Stimulated activated naive B cell treated with anti-CD40 and anti-IgM and Interleukin-4, amounts not matched to agents 10 μg/mL and 1 μg/mL and 100 μg/mL, for 72 hours (primary cell): ENCODE results near the gene CELF6.
"Not testable (repeated sequence)": the region's sequence is repeated elsewhere in the genome, so short reads cannot be mapped to it uniquely, and the experiment has no call there.

Source experiments
- ATAC-seq, 2 donors: fragments of 150-1000 bp; cut with Tn5 transposase; replicated peaks; 2 replicates each; pipeline ENCODE4 v1.10.0; 2021; ENCODE audit warnings: moderate library complexity in 1 of 2
- DNase-seq: peaks from one replicate; pipeline ENCODE4 v3.0.0; 2021
- H3K27ac Mint-ChIP-seq: one replicate; pipeline ENCODE4 v1.8.0; 2022; ENCODE audit warnings: mild to moderate bottlenecking, mixed read lengths
- H3K27me3 Mint-ChIP-seq, 2 donors: one replicate each; pipeline ENCODE4 v1.8.0; 2022; ENCODE audit warnings: mixed read lengths in 2 of 2
- H3K36me3 Mint-ChIP-seq, 2 donors: one replicate each; pipeline ENCODE4 v1.8.0; 2022; ENCODE audit warnings: mixed read lengths in 2 of 2, mild to moderate bottlenecking in 1 of 2
- H3K4me1 Mint-ChIP-seq, 2 donors: one replicate each; pipeline ENCODE4 v1.8.0; 2022; ENCODE audit warnings: mixed read lengths in 2 of 2, mild to moderate bottlenecking in 1 of 2
- H3K4me3 Mint-ChIP-seq, 2 donors: one replicate each; pipeline ENCODE4 v1.8.0; 2022; ENCODE audit warnings: mild to moderate bottlenecking in 2 of 2, mixed read lengths in 2 of 2, moderate library complexity in 1 of 2
- H3K9me3 Mint-ChIP-seq, 2 donors: one replicate each; pipeline ENCODE4 v1.8.0; 2022; ENCODE audit warnings: mixed read lengths in 2 of 2, mild to moderate bottlenecking in 1 of 2

Gene CELF6

DNA sequence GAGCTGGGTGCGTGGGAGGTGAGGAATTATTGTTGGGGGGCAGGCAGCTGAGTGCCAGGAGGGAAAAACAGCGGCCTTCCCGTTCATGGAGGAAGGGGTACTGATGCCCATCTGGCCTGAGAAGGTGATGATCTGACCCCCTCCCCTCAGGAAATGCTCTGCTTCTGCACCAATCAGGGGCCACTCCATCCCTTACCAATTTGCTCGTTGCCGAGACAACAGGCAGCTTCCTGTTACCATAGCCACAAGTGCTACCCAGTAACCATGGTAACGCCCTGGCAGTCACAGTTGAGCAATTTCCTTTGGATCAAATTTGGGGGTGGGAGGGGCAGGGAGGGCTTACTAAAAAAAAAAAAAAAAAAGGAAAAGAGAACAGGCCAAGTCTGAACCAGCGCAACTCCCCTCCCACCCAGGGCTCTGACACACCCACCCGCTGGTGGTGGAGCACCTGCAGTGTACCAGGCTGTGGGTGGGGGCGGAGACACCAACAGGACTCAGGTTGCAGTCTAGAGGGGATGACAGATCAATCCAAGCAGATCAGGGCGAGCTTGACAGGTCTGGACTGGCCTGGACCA is 13.7 kb downstream of the CELF6 start:
- DNase-seq = no peak
- no peaks in the 10 kb centered on the region for H3K27me3 Mint-ChIP-seq
- no peak overlapping the region for H3K27ac Mint-ChIP-seq
- peaks cover 6 to 7% of the 10 kb centered on the region in 2 donors for H3K4me1 Mint-ChIP-seq
- H3K4me3 Mint-ChIP-seq = no peak overlapping the region
- H3K36me3 Mint-ChIP-seq = peaks cover 0 to 6% of the 10 kb centered on the region in 2 donors
- ATAC-seq = peak; percentile 38 to 46
- H3K9me3 Mint-ChIP-seq = no peaks in the 10 kb centered on the region

DNA sequence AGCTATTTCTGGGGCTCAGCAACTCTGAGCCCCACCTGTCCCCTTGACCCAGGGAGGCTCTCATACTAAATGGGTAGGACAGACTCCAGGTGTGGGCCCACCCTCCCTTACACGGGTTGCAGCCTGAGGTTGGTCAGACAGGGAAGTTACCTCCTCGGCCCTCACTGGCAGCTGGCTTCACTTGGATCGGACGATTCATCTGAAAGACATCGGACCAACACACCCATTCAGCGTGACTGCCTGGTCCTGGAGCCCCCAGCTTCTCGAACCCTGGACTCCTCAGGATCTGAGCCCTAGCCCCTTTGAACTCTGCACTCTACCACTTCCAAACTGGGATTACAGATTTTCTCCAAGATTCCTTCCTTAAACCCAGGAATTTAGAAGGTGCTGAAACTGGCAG is 15.4 kb downstream of the CELF6 start:
- Mint-ChIP-seq H3K4me1 (peaks cover 6 to 7% of the 10 kb centered on the region in 2 donors), H3K27me3 (no peaks in the 10 kb centered on the region), H3K4me3 (no peak overlapping the region), H3K36me3 (peaks cover 0 to 6% of the 10 kb centered on the region in 2 donors), H3K27ac (no peak overlapping the region), H3K9me3 (no peaks in the 10 kb centered on the region)
- no peak for DNase-seq
- ATAC-seq = no peak

DNA sequence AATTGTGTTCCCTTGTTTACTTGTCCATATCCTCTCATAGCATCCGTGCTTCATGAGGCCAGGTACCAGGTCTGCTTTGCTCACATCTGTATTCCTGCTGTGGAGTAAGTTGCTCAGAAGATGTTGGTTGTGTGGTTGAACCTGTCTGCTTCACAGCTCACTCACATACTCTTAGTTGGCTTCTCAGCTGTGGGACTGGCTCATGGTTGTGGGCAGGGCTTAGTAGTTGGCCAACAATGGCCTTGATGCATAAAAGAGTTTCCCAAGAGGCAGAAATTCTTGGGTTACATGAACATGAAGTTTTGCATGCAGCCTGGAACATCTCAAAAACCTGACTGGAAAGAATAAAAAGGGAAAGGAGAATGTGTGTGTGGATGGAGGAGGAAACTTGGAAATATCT is 17.0 kb downstream of the CELF6 start:
- Mint-ChIP-seq H3K4me1 (peaks cover 6 to 7% of the 10 kb centered on the region in 2 donors), H3K36me3 (peaks cover 0 to 6% of the 10 kb centered on the region in 2 donors), H3K9me3 (no peaks in the 10 kb centered on the region), H3K4me3 (no peak overlapping the region), H3K27me3 (no peaks in the 10 kb centered on the region), H3K27ac (no peak overlapping the region)
- DNase-seq = no peak
- no peak for ATAC-seq

DNA sequence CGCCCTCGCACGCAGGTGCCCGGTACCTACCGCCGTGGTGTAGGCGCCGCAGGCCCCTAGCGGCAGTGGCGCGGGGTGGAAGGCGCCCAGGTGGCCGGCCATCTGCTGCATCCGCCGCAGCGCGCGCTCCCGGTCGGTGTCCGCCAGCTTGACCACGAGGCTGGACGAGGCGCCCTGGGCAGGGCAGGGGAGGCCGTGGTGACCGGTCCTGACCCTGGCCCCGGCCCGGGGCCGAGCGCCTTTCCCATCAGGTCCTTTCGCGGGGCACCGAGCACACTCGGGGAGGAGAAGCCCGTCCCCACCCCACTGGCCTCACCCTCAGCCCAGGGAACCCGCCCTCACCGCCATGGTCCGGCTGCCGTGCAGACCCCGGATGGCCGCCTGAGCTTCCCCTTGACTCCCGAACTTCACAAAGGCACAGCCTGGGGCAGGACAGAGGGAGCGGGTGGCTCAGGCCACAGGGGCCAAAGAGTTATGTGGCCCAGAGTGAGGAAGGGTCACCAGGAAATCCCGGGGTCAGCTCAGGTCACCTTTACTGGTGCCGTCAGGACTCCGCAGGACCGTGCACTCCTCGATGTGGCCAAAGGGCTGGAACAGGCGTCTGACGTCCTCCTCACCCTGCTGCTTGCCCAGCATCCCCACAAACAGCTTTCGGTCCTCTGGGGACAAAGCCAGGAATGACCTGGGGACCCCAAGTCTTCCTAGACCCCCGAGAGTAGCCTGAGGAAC is 30.2 kb downstream of the CELF6 start:
- H3K4me3 Mint-ChIP-seq = no peak overlapping the region

DNA sequence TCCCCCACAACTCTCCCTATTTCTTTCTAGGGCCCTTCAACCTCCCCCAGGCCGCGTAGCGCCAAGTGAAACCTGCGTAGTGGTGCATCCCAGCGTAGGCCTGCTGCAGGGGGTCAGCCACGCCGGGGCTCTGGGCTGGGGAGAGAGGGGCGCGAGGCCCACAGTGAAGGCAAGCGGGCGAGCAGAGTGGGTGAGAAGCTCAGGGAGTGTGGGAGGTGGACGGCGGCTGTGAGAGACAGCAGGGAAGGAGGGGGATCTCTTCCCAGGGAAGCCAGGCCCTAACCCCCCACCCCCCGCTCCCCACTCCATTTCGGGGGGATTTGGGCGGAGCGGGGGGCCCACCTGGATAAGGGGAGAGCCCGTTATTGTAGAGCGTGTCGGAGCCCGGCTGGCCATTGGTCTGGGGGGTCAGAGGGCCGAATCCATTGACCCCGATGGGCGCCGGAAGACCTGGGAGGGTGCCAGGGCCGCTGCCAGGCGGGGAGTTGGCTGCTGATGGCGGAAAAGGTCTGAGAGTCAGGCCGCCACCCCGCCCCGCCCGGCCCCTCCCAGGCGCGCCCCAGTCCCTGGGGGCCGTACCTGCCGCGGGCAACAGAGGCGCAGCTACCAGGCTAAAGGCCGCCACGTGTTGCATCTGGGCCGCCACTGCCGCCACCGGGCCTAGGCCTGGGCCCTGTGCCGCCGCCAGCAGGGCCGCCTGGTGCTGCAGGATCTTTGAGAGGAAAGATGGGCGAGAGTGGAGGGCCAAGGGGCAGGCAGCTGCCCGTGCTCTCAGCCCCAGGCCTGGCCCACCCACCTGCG is 31.0 kb downstream of the CELF6 start:
- ATAC-seq = no peak
- H3K4me1 Mint-ChIP-seq = peaks cover 0 to 3% of the 10 kb centered on the region in 2 donors
- peak overlapping the region; percentile 17 for H3K27ac Mint-ChIP-seq
- no peaks in the 10 kb centered on the region for H3K9me3 Mint-ChIP-seq
- no peak overlapping the region for H3K4me3 Mint-ChIP-seq
- no peak for DNase-seq
- no peaks in the 10 kb centered on the region for H3K36me3 Mint-ChIP-seq
- H3K27me3 Mint-ChIP-seq = no peaks in the 10 kb centered on the region

More for the DNA sequence above, 30.2 kb downstream of the CELF6 start:
- Mint-ChIP-seq H3K4me1 (peaks cover 0 to 3% of the 10 kb centered on the region in 2 donors), H3K36me3 (peaks cover 0 to 4% of the 10 kb centered on the region in 2 donors), H3K9me3 (no peaks in the 10 kb centered on the region), H3K27me3 (no peaks in the 10 kb centered on the region), H3K27ac (no peak overlapping the region)
- DNase-seq = no peak
- ATAC-seq = no peak

DNA sequence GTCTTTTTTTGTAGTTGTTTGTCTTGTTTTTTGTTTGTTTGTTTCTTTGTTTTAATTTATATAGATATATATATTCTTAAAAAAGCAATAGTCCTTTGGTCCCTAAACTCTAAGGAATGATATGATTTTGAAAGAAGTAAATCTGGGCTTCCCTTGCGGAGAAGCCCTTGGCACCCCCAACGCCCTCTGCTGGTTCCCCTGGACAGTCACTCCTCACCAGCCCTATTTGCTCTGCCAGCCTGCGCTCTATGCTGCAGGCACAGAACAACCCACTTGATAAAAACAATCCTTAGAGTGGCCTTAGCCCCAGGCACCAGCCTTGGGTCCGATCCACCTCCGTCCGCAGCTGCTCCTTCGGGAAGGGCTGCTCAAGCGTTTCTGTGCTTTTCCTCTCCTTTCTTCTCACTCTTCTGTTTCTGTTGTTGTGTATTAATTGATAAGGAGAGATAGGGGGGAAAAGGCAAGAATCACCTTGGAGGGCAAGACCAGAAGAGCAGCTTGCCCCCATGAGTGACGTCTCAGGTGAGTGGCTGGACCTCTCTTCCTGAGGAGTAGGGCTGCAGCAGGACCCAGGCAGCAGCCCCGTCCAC is 33.9 kb downstream of the CELF6 start:
- ATAC-seq (peak; percentile 63 to 76), DNase-seq (no peak)
- H3K27ac Mint-ChIP-seq = no peak overlapping the region
- H3K27me3 Mint-ChIP-seq = no peaks in the 10 kb centered on the region
- H3K9me3 Mint-ChIP-seq = no peaks in the 10 kb centered on the region
- H3K36me3 Mint-ChIP-seq = no peaks in the 10 kb centered on the region
- H3K4me1 Mint-ChIP-seq = peaks cover 0 to 3% of the 10 kb centered on the region in 2 donors
- H3K4me3 Mint-ChIP-seq = no peak overlapping the region

DNA sequence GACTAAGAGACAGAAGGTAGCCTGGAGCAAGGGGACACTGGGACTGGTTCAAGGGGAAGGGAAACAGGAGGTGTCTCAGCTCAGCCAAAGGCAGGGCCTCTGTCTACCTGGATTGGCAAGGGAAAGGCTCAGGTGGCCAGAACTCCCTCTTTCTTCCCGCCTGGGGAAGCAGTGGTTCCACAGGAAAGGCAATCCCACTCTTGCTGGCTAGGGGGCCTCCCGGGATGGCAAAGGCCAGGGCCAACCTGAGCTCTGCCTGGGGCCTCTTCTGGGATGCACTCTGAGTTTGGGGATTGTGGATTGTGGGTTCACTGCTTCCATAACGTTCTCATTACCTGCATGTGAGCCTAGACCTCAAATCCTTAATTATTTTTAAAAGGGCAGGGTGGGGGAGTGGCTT is 34.6 kb downstream of the CELF6 start:
- ATAC-seq (no peak), DNase-seq (no peak)
- H3K4me3 Mint-ChIP-seq = no peak overlapping the region
- no peaks in the 10 kb centered on the region for H3K36me3 Mint-ChIP-seq
- peaks cover 0 to 3% of the 10 kb centered on the region in 2 donors for H3K4me1 Mint-ChIP-seq
- H3K27ac Mint-ChIP-seq = no peak overlapping the region
- H3K9me3 Mint-ChIP-seq = no peaks in the 10 kb centered on the region
- no peaks in the 10 kb centered on the region for H3K27me3 Mint-ChIP-seq

DNA sequence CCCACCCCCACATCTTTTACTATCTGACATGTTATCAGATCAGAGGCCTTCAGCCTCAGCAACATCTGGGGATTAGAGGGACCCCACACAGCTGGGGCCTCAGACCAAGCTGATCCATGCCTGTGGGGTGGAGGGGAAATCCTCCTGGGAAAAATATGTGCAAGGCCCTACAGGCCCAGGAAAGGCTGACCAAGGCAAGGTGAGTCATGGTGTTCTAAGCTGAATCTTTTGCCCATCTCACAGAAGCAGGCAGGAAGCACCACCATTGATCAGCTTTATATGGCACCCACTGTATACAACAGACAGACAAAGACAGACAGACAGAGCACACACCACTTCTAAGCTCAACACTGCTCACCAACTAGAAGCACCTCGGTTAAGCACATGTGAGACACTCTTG is 35.2 kb downstream of the CELF6 start:
- DNase-seq = no peak
- no peak overlapping the region for H3K4me3 Mint-ChIP-seq
- peaks cover 0 to 3% of the 10 kb centered on the region in 2 donors for H3K4me1 Mint-ChIP-seq
- no peak overlapping the region for H3K27ac Mint-ChIP-seq
- no peaks in the 10 kb centered on the region for H3K9me3 Mint-ChIP-seq
- H3K36me3 Mint-ChIP-seq = no peaks in the 10 kb centered on the region
- no peak for ATAC-seq
- H3K27me3 Mint-ChIP-seq = no peaks in the 10 kb centered on the region

DNA sequence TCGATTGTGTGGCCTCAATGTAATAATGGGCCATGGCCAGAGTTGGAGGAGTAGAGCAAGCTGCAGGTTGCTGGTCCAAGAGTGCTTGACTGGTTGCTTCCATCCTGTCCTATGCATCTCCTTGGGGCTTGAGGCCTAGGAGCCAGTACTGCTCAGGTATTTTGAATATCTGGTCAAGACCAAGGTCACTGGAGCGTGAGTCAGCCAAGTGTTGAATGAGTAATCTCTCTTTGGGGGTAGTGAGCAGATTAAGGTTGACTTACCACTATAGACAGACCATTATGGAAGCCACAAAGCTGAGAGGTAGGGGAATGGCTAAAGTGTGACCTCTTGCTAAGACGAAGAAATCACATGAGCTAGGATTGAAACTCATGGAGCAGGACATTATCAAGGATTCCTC is 38.2 kb downstream of the CELF6 start:
- Mint-ChIP-seq H3K4me3 (no peak overlapping the region), H3K9me3 (no peaks in the 10 kb centered on the region), H3K4me1 (peaks cover 0 to 3% of the 10 kb centered on the region in 2 donors), H3K27me3 (no peaks in the 10 kb centered on the region), H3K27ac (no peak overlapping the region), H3K36me3 (no peaks in the 10 kb centered on the region)
- ATAC-seq = peak in 1 of 2 donors; percentile 25
- no peak for DNase-seq

DNA sequence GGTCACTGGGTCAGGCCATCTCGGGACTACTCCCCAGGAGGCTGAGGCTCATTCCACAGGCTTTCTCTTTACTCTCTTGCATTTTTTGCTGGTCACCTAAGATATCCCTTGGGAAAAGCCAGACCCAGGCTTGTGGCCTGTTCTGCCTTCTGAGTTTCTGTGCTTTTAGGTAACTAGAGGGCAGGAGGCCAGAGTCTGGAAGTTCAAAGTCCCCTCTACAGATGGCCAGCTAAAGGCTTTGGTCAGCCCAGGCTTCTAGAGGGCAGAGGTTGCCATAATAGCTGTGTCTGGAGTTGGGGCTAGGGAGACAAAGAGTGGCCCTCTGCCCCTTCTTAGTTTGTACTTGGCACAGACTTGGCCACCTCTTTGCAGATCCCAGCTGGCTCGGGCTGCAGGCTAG is 39.2 kb downstream of the CELF6 start:
- Mint-ChIP-seq H3K27ac (no peak overlapping the region), H3K4me3 (no peak overlapping the region), H3K4me1 (no peaks in the 10 kb centered on the region), H3K36me3 (no peaks in the 10 kb centered on the region), H3K9me3 (no peaks in the 10 kb centered on the region), H3K27me3 (no peaks in the 10 kb centered on the region)
- DNase-seq = no peak
- no peak for ATAC-seq

DNA sequence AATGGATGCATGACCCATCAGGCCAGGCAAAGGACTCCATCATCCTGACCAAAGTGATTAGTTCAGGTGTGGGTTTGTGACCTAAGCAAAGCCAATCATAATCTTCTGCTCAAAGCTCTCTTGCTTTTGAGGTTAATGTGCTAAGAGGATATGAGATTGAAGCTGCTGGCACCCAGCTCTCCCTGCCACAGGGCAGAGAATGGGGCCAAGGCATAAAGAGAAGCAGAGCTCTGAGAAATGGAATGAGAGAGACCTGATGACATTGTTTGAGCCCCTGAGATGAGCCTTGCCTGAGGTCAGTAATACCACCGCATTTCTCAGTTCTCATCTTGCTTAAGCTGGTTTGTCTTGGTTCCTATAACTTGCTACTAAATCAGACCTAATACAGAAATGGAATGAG is 41.2 kb downstream of the CELF6 start:
- H3K9me3 Mint-ChIP-seq = no peaks in the 10 kb centered on the region

DNA sequence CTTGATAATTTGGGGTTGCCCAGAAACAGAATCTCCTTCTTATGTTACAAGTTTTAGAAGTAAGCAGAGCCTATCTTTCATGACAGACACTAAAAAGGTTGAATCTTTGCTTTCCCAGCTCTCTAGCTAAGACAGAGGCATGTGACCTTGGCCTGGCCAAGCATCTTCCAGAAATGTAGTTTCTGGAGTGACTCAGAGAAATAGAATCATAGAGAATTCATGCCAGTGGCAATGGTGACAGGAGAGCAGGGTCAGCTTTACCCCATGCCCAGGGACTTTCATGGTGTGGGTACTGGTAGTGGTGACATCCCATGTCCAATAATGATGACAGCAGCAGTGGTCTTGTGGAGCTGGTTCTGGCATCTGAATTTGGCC is 43.6 kb downstream of the CELF6 start:
- H3K27ac Mint-ChIP-seq = no peak overlapping the region

More for the DNA sequence above, 41.2 kb downstream of the CELF6 start:
- Mint-ChIP-seq H3K27me3 (no peaks in the 10 kb centered on the region), H3K4me3 (no peak overlapping the region), H3K36me3 (no peaks in the 10 kb centered on the region), H3K4me1 (peaks cover 3 to 5% of the 10 kb centered on the region in 2 donors), H3K27ac (no peak overlapping the region)
- ATAC-seq = peak; percentile 54 to 64
- no peak for DNase-seq

DNA sequence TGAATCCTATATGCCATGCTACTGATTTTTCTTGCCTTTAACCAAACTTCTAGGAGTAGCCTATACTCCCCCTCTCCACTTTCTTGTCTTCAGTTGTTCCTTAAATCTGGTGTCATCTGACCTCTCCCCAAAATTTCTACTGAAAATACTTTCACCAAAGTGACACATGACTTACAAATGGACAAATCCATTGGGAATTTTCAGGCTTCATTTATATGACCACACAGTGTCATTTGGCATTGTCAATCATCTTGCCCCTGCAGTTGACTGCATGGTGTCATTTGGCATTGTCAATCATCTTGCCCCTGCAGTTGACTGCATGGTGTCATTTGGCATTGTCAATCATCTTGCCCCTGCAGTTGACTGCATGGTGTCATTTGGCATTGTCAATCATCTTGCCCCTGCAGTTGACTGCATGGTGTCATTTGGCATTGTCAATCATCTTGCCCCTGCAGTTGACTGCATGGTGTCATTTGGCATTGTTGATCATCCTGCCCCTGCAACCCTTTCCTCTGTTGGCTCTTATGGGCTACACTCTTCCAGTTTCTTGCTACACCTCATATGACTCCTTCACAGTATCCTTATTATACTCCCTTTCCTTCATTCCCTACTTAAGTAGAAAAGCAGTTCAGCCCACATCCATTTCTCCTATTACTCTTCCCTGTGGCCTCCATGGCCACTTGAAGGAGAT is 44.2 kb downstream of the CELF6 start:
- H3K4me3 Mint-ChIP-seq, H3K27me3 Mint-ChIP-seq, ATAC-seq, H3K9me3 Mint-ChIP-seq, DNase-seq, H3K27ac Mint-ChIP-seq, H3K36me3 Mint-ChIP-seq: not testable (repeated sequence)
- peaks cover 20 to 24% of the 10 kb centered on the region in 2 donors for H3K4me1 Mint-ChIP-seq

More for the DNA sequence above, 43.6 kb downstream of the CELF6 start:
- no peaks in the 10 kb centered on the region for H3K27me3 Mint-ChIP-seq
- no peaks in the 10 kb centered on the region for H3K9me3 Mint-ChIP-seq
- peaks cover 15 to 18% of the 10 kb centered on the region in 2 donors for H3K4me1 Mint-ChIP-seq
- H3K36me3 Mint-ChIP-seq = no peaks in the 10 kb centered on the region
- ATAC-seq = no peak
- H3K4me3 Mint-ChIP-seq = no peak overlapping the region
- DNase-seq = no peak

DNA sequence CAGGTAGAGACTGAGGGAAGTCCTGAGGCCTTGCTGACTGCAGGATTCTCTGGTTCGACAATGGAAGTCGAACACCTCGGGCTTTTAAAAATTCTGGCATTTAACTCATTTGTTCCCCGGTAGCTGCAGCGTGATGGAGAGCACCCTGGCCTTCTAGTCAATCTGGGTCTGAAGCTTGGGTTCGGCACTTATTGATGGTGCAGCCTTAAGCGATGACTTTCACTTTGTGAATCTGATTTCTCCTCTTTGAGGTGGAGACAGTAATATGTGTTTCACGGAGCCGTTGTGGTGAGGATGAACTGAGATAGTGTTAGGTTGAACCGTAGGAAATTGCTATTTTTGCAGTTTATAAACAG is 47.0 kb downstream of the CELF6 start:
- Mint-ChIP-seq H3K36me3 (peaks cover 7 to 15% of the 10 kb centered on the region in 2 donors), H3K27ac (peak overlapping the region; percentile 92), H3K4me3 (peak overlapping the region; percentile 85 to 88), H3K4me1 (peaks cover 27 to 41% of the 10 kb centered on the region in 2 donors), H3K27me3 (no peaks in the 10 kb centered on the region), H3K9me3 (no peaks in the 10 kb centered on the region)
- no peak for DNase-seq
- no peak for ATAC-seq
